DND-41 (cell line): ENCODE data around the gene C4BPB.

Experiments used
- EZH2 ChIP-seq: IDR thresholded peaks from 3 replicates; pipeline ENCODE4 v1.6.1; 2012; ENCODE audit warnings: borderline replicate concordance, low read depth, mild to moderate bottlenecking, moderate library complexity, low read length, inconsistent platforms; ENCODE audit not compliant: severe bottlenecking
- TF ChIP-seq, protein P1 (sequence below): IDR thresholded peaks from 2 replicates; pipeline ENCODE4 v1.5.1; 2012; ENCODE audit warnings: borderline replicate concordance, low read length, moderate library complexity, mild to moderate bottlenecking; ENCODE audit not compliant: poor library complexity, severe bottlenecking; ENCODE audit errors: extremely low read depth

DNA sequence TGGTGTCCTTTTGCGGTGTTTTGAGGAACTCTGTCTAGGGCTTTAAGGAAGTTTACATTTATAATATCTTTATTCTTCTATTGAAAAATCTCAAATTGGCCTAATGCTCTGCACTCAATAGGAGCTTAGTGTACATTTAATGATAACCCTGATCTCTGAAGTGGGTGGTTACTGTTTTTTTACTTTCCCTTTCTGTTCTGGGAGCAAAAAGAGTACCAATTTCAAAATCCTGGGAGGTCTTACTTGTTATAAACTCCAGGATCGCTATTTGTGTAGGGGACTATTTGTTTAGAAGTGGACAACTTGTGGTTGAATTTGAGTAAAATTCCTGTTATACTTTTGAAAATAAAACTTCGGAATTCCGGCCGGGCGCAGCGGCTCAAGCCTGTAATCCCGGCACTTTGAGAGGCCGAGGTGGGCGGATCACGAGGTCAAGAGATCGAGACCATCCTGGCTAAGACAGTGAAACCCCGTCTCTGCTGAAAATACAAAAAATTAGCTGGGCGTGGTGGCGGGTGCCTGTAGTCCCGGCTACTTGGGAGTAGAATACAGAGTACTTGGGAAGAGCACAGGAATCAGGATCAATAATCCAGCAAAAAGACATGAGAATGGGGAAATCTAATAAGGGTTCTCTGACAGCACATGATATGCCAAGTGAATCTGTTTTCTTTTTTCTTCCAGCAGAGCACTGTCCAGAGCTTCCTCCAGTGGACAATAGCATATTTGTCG, 1.1 kb downstream of the C4BPB start:
- TF ChIP-seq, protein P1, sequence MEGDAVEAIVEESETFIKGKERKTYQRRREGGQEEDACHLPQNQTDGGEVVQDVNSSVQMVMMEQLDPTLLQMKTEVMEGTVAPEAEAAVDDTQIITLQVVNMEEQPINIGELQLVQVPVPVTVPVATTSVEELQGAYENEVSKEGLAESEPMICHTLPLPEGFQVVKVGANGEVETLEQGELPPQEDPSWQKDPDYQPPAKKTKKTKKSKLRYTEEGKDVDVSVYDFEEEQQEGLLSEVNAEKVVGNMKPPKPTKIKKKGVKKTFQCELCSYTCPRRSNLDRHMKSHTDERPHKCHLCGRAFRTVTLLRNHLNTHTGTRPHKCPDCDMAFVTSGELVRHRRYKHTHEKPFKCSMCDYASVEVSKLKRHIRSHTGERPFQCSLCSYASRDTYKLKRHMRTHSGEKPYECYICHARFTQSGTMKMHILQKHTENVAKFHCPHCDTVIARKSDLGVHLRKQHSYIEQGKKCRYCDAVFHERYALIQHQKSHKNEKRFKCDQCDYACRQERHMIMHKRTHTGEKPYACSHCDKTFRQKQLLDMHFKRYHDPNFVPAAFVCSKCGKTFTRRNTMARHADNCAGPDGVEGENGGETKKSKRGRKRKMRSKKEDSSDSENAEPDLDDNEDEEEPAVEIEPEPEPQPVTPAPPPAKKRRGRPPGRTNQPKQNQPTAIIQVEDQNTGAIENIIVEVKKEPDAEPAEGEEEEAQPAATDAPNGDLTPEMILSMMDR, result no peak
- no peak for TF ChIP-seq EZH2
